ENCODE results near the gene ICA1L. TPM values are rescaled to one million over a fixed set of nuclear protein-coding genes. Genes with fewer than 3 reads are reported as not detected.

ICA1L gene
- total RNA-seq = 6.2 and 6.4 TPM in 2 replicates

GRCh38 chr2:202871300-202872141 lies at the start of gene ICA1L:
ICA1L (minus strand) TSS chr2:202871766; CDS start chr2:202829009, 42,757 bp downstream.

GRCh38 chr2:202911512-202912341 lies 40.2 kb upstream of the ICA1L start, which contains the start of the genes CARF and WDR12:
CARF (plus strand) TSS chr2:202912275; CDS start chr2:202941903, 29,628 bp downstream.
WDR12 (minus strand) TSS chr2:202911673; CDS start chr2:202911476, 197 bp downstream.

Other genes starting within 250 kb of the ICA1L start
- 0.55 and 1.9 TPM in 2 replicates for gene FAM117B, start 236.8 kb downstream of the ICA1L start, total RNA-seq
- gene WDR12, start 39.9 kb upstream of the ICA1L start, total RNA-seq = 39.0 and 50.1 TPM in 2 replicates
- gene CARF, start 40.5 kb upstream of the ICA1L start, total RNA-seq = 4.0 and 7.0 TPM in 2 replicates
- gene NBEAL1, start 143.1 kb upstream of the ICA1L start, total RNA-seq = 48.6 and 66.0 TPM in 2 replicates